ENCODE data around the gene ZNF423. TPM values are rescaled to one million over a fixed set of nuclear protein-coding genes. Genes with fewer than 3 reads are reported as not detected.

ZNF423 gene
- total RNA-seq, 2 donors from 2014 or later, result 4.7 to 7.3 TPM

DNA sequence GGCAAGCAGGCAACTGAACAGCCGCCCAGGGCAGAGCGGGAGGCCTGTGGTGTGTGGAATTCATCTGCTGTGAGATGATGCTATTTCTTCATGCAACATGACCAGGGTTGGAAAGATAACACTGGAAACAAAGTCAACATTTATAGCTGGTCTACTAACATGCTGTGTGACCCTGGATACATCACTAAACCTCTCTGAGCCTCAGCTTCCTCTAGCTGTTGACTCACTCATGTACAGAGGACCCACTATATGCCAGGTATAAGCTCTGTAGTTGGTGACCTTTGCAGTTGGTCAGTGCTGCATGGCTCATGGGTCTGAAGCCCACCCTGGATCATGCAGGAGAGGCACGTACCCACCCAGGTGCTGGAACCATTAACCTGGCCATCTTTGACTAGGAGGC is 180.9 kb downstream of the ZNF423 start:
- no peaks in the 10 kb centered on the region for H3K4me1 ChIP-seq
- no peak for DNase-seq
- intact Hi-C loops (cut with DNase I), result no loop called here
- H3K4me3 ChIP-seq, result no peak overlapping the region
- H3K27me3 ChIP-seq, result no peaks in the 10 kb centered on the region
- H3K36me3 ChIP-seq, result no peaks in the 10 kb centered on the region
- no peaks in the 10 kb centered on the region for H3K9me3 ChIP-seq
- no peak overlapping the region for H3K9ac ChIP-seq (ENCODE audit: low read depth in 2 of 2, low read length in 2 of 2)
- TF ChIP-seq, protein P1, sequence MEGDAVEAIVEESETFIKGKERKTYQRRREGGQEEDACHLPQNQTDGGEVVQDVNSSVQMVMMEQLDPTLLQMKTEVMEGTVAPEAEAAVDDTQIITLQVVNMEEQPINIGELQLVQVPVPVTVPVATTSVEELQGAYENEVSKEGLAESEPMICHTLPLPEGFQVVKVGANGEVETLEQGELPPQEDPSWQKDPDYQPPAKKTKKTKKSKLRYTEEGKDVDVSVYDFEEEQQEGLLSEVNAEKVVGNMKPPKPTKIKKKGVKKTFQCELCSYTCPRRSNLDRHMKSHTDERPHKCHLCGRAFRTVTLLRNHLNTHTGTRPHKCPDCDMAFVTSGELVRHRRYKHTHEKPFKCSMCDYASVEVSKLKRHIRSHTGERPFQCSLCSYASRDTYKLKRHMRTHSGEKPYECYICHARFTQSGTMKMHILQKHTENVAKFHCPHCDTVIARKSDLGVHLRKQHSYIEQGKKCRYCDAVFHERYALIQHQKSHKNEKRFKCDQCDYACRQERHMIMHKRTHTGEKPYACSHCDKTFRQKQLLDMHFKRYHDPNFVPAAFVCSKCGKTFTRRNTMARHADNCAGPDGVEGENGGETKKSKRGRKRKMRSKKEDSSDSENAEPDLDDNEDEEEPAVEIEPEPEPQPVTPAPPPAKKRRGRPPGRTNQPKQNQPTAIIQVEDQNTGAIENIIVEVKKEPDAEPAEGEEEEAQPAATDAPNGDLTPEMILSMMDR (IDR thresholded peaks at IDR 0.05), result no peak
- no peak overlapping the region for H3K27ac ChIP-seq

DNA sequence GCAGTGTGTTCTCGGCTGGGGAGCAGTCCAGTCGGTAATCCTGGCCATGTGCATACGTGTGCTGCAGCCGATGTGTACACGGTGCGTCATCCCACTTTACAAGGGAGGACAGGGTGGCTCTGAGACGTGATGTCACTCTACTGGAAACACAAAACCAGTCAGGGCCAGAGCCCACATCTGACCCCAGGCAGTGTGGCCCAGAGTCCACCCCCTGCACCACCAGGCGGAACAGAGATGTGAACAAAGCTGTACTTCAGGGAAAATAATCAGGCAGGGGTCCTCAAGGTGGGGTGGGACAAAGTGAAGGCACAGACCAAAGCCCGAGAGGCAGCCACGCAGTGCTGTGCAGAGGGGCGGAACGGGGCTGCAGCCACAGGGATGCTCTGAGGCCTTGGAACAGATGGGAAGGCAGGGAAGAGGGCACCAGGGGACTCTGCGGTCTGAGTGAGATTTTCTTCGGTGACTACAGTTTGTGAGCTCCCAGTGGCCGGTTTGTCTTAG is 181.5 kb downstream of the ZNF423 start:
- Histone ChIP-seq H3K9me3 (no peaks in the 10 kb centered on the region), H3K27me3 (no peaks in the 10 kb centered on the region), H3K27ac (no peak overlapping the region), H3K4me3 (no peak overlapping the region), H3K36me3 (no peaks in the 10 kb centered on the region), H3K9ac (ENCODE audit: low read depth in 2 of 2, low read length in 2 of 2) (no peak overlapping the region), H3K4me1 (no peaks in the 10 kb centered on the region)
- TF ChIP-seq, protein P1 (IDR thresholded peaks at IDR 0.05), result no peak
- DNase-seq, result no peak
- intact Hi-C loops (cut with DNase I), result no loop called here

DNA sequence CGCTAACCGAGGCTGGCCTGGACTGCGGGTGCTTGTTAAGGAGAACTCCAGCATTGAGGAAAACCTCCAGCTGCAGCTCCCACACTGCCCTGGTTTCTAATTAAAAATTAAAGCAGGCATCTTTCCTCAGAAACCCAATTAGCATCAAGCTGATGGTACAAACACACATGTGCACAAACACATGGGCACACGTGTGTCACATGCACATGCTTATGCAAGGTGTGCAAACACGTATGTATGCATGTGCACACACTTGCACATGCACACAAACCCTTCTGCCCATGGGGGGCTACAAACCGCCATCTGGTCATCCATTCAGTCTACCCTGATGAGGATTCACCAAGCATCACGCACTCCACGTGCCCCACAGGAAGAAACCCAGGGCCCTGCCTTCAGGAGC is 182.5 kb downstream of the ZNF423 start:
- TF ChIP-seq, protein P1 (IDR thresholded peaks at IDR 0.05), result no peak
- Histone ChIP-seq H3K36me3 (no peaks in the 10 kb centered on the region), H3K9ac (ENCODE audit: low read depth in 2 of 2, low read length in 2 of 2) (no peak overlapping the region), H3K27me3 (no peaks in the 10 kb centered on the region), H3K4me1 (no peaks in the 10 kb centered on the region), H3K27ac (no peak overlapping the region), H3K9me3 (no peaks in the 10 kb centered on the region), H3K4me3 (no peak overlapping the region)
- DNase-seq, result no peak
- intact Hi-C loops (cut with DNase I), result no loop called here

DNA sequence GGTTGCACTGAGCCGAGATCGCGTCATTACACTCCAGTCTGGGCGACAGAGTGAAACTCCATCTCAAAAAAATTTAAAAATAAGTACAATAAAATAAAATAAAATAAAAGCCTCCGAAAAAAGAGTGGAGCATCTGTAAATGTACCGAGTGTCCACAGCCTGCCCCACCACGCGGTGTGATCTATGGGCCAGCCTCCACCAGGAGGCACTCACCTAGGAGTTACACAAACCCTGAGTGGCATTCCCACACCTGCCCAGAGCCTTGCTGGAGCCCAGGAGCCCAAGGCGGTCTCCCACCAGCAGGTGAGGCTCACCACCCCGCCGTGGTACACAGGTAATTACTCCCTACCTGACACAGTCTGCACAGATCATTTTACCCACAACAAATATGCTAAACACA is 183.2 kb downstream of the ZNF423 start:
- Histone ChIP-seq H3K9me3 (no peaks in the 10 kb centered on the region), H3K4me1 (no peaks in the 10 kb centered on the region), H3K9ac (ENCODE audit: low read depth in 2 of 2, low read length in 2 of 2) (no peak overlapping the region), H3K27ac (no peak overlapping the region), H3K4me3 (no peak overlapping the region), H3K36me3 (no peaks in the 10 kb centered on the region), H3K27me3 (no peaks in the 10 kb centered on the region)
- DNase-seq, result no peak
- intact Hi-C loops (cut with DNase I), result no loop called here
- TF ChIP-seq, protein P1 (IDR thresholded peaks at IDR 0.05), result no peak

DNA sequence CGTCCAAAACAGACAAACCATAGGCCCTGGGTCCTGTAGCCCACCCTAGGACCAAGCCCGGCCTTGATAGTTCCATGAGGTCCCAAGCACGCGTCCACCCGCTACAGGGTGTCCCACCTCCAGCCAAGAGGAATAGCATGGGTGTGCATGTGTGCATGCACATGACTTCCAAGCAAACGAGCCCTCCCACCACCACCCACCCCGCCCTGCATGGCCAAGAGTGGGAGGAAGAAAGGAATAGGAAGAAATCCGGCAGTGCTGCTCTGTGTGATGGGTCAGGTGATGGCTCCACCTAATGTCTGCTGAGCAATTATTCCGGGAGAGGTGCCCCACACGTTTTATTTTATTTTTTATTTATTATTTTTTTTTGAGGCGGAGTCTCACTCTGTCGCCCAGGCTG is 184.6 kb downstream of the ZNF423 start:
- H3K27ac ChIP-seq, result no peak overlapping the region
- H3K27me3 ChIP-seq, result no peaks in the 10 kb centered on the region
- TF ChIP-seq, protein P1 (IDR thresholded peaks at IDR 0.05), result no peak
- no peaks in the 10 kb centered on the region for H3K36me3 ChIP-seq
- no peaks in the 10 kb centered on the region for H3K4me1 ChIP-seq
- no peak for DNase-seq
- intact Hi-C loops (cut with DNase I), result no loop called here
- H3K4me3 ChIP-seq, result no peak overlapping the region
- H3K9ac ChIP-seq (ENCODE audit: low read depth in 2 of 2, low read length in 2 of 2), result no peak overlapping the region
- H3K9me3 ChIP-seq, result no peaks in the 10 kb centered on the region
